Activated CD4-positive, alpha-beta T cell treated with anti-CD3 and anti-CD28 coated beads for 4 hours (primary cell): ENCODE results near the gene NSUN4.

Source experiments
- DNase-seq, 2 donors: peaks; one replicate each; pipeline ENCODE4 v3.0.0-alpha.2; 2020

The NSUN4 gene

DNA sequence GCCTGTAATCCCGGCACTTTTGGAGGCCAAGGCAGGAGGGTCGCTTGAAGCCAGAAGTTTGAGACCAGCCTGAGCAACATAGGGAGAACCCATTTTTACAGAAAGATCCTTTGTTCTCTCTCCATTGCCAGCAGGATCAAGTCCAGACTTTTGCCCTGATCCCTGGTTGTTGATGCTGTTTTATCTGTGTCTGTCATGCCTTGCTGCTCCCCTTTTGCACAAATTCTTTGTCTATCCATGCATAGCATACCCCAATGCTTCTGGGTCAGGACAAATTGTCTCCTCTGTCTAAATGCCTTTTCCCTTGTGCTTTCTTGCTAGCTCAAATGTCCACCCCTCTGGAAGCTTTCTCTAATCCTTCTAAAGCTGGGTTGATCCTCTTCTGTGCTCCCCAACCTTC is 28.2 kb downstream of the NSUN4 start:
- no peak for DNase-seq

DNA sequence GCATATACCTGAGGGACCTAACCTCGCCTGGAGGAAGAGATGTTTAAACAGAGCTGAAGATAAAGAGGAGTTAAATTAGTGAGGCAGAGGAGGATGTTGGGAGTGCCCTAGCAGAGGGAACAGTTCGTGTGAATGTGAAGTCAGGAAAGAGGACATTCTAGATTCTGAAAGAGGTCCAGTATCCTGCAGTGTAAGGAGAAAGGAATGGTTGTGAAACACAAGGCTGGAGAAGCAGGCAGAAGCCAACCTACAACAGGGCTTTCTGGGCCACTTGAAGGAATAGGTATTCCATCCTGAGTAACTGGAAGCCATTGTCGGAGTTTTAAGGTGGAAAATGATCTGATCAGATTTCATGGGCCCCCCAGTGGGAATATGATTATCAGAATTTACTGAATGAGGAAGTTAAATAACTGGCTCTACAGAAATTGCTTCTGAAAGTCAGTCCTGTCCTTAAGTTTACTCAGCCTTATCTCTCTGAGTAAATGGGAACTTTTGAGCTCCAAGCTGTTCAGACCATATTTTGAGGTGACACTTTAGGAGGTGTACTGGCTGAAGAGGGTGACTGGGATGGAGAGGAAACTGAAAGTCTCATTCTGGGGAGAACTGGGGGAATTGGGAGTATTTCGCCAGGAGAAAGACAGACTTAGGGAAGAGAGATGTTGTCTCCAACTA is 29.1 kb downstream of the NSUN4 start:
- no peak for DNase-seq

DNA sequence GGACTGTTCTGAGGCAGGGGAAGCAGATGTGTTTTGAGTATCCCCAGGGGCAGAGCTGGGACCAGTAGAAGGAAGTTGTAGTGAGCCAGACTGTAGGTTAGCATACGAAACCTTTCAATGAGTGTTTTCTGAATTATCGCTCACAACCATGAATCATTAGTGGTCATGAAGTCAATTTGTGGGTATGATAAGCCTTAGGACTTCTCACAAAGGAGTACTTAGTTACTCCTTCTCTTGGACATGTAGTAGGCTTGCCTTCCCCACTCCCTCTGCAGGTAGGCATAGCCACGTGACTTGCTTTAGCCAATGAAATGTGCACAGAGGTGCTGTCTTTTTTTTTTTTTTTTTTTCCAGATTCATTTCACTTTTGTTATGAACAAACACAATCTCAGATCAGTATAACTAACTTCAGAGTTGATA is 29.6 kb downstream of the NSUN4 start:
- DNase-seq = no peak

DNA sequence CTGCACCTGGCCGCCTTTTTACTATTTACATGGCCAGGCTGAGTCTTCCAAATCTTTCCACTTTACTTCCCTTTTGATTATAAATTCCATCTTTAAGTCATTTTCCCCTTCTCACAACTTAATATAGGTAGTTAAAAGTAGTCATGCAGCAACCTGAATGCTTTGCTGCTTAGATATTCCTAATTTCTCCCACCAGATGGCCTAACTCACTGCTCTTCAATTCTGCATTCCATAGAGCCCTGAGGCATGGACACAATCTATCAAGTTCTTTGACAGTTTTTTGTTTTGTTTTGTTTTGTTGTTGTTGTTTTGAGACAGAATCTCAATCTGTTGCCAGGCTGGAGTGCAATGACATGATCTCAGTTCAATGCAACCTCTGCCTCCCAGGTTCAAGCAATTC is 31.8 kb downstream of the NSUN4 start:
- DNase-seq = no peak

DNA sequence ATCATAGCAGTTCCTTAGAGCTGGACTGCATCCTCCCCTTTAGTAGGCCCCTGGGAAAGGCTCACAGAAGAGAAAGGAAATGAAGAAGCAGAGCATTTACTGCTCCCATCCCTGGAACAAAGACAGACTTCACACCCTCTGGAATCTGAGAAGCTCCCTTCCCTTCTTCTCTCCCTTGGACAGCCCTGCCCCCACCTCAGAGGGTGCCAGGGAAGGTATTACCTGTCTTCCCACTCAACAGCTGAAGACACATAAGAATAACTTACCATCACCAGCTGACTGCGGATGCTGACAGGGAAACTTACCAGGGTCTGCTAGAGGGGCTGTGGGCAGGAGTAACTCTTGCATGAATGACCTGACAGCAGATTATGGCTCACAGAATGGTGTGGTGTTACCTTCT is 39.4 kb downstream of the NSUN4 start:
- no peak for DNase-seq

DNA sequence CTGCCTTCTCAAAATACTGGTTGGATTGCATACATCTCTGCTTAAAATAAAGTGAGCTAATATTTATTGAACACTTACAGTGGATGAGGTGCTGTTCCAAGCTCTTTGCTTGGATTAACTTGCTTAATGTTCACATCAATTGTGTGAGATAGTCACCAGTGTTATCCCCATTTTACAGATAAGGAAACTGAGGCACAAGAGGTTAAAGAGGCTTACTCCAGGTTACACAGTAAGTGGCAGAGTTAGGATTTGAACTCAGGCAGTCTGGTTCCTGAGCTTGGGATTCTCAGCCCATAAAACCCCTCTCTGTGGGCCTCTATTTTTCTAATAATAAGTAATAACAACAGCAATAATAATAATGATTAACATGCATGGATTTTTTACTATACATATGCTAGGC is 39.9 kb downstream of the NSUN4 start:
- DNase-seq = no peak

DNA sequence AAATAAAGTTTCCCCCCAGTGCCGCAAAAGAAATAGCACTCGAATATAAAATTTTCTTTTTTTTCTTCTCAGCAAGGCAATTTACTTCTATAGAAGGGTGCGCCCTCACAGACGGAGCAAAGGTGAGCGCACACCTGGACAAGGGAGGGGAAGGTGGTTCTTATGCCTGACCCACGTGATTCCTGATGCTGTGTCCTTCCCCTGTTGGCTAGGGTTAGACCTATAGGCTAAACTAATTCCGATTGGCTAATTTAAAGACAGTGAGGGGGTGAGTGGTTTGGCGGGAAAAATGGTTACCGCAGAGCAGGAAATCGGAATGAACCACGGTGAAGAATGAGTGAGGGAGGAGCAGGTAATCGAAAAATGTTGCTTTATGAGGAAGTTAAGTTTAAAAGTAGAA is 52.9 kb downstream of the NSUN4 start:
- DNase-seq = no peak

DNA sequence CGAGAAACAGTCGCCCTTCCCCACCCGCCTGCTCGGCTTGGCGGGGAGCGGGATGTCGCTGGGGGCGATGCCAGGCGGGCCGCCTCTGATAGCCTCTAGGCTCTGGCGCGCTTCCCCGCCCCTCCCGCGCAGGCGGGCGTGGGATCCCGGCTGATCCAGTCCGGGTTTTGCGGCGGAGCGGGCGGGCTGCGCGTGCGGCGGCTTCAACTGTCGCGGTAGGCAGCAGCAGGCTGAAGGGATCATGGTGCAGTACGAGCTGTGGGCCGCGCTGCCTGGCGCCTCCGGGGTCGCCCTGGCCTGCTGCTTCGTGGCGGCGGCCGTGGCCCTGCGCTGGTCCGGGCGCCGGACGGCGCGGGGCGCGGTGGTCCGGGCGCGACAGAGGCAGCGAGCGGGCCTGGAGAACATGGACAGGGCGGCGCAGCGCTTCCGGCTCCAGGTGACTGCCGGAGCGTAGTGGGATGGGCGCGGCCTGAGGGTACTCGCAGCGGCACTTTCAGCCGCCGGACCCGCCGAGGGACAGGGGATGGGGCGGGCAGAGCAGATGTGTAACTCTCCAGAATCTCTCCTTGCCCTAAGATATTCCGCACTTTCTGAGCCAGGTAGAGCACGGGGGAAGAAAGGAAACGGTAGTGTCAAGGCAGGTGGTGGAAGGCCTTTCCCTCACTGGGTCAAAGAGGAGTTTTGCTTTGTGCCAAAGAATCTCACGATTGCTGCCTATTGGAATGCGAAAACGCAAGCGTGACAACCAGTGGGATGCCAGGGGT is 53.7 kb downstream of the NSUN4 start, which contains the start of gene FAAH:
FAAH (plus strand) TSS at position 210 of the 764 bp plus-strand sequence; CDS start at position 242, 32 bp downstream.
- DNase-seq = peak in 1 of 2 donors; percentile 22

DNA sequence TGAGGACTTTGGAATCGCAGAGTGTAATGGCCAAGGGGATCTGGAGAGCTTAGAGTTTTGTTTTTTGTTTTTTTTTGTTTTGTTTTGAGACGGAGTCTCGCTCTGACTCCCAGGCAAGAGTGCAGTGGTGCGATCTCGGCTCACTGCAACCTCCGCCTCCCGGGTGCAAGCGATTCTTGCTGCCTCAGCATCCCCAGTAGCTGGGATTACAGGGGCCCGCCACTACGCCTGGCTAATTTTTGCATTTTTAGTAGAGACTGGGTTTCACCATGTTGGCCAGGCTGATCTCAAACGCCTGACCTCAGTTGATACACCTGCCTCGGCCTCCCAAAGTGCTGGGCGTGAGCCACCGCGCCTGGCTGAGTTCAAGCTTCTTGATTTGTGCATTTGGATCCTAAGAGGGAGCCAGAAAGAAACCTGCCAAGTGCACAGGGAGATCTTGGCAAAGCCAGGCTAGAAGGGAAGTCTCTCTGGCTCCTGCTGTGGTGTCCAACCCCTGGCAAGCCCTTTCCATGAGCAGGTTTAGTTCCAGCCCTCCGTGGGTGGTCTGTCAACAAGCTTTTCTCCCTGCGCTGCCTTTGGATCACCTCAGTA is 54.4 kb downstream of the NSUN4 start:
- no peak for DNase-seq

DNA sequence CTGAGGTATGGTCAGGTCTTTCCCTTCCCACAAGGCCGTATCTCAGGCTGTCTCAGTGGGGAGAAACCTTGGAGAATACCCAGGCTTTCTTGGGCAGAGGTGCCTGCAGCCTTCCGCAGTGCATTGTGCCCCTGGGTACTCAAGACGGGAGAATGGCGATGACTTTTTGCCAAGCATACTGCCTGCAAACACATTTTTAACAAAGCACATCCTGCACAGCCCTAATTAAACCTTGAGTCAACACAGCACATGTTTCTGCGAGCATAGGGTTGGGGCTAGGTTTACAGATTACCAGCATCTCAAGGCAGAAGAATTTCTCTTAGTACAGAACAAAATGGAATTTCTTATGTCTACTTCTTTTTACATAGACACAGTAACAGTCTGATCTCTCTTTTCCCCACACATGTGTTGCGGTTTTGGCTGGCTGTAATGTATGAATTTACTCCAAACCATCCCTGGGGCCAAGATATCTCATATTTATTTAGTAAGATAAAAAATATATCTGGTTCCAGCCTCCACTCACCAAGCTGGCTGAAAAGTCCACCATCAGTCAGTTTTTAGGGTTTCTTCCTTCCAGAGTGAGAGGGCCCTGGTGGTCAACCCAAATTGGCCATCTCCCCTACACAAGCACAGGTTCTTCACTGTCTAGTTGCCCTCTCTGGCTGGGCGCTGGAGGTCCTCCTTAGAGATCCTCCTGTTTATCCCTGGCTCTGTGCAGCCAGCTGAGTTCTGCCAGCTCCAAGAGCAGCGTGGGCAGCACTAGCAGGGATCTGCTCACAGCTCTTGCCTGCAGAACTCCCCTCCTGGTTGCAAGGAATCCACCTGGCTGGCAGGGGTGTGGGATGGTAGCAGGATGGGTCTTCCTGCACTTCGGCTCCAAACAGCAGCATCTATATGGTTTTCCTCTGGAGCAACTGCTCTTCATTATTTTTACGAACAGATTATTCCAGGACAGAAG is 56.1 kb downstream of the NSUN4 start:
- DNase-seq = no peak

DNA sequence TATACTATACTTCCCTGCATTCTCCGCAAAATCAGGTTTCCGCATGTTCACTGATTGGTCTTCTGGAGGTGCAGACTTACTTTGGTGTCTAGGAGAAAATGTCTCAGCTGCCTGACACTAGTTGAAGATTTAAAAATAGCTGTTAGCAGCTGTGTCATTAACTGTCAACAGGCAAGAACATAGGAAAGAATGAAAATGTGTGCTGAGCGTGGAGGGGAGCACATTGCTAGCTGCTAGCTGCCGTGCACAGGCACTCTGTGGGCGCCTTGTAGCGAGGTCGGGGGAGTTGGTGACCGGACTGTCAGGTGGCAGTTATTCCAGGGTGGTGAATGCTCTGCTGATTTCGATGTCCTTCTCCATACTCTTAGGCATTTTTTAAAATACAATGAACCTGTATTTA is 58.7 kb downstream of the NSUN4 start:
- DNase-seq = no peak

DNA sequence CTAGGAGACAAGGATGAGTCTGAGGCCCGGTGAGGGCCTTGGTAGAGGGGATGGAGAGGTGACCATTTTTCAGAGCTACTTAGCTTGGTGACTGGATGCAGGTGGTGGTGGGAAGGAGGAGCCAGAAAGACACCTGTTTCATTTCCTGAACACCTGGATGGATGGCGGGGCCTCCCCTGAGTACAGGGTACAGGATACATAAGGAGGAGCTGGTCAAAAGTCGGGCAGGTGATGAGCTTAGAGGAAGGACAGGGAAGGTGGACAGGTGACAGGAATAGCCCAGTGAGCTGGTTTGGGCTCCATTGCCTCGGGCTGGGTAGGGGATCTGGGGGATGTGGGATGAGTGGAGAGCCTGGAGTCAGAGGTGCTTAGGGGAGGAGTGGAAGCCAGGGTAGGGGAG is 59.8 kb downstream of the NSUN4 start:
- no peak for DNase-seq

DNA sequence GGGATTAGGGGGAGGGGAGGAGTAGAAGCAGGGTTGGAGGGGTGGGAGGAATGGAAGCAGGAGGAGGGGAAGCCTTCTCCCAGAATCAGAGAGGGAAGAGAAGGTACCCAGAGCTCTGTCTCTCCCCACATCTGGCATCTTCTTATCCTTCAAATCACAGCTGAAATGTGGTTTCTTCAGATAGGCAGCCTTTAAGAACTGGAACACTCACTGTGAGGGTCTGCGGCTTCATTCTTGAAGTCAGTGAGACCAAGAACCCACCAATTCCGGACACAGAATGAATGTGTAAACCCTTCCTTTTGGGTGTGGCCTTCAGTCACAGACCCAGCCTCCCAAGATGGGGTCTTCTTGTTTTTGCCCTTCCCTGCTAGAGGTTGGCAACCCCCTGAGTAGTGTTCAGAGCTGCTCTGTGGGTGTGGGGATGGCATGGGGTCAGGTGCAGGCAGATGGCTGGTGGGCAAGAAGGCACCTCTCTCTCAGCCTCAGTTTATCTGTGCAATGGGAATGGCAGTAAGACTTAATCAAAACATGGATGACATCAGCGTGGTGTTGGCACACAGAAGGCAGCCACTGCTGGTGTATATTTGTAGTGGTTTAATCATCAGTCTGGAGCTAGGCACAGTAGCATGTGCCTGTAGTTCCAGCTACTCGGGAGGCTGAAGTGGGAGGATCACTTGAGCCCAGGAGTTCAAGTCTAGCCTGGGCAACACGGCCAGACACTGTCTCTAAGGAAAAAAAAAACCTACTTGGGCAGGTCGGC is 60.7 kb downstream of the NSUN4 start:
- DNase-seq = no peak

DNA sequence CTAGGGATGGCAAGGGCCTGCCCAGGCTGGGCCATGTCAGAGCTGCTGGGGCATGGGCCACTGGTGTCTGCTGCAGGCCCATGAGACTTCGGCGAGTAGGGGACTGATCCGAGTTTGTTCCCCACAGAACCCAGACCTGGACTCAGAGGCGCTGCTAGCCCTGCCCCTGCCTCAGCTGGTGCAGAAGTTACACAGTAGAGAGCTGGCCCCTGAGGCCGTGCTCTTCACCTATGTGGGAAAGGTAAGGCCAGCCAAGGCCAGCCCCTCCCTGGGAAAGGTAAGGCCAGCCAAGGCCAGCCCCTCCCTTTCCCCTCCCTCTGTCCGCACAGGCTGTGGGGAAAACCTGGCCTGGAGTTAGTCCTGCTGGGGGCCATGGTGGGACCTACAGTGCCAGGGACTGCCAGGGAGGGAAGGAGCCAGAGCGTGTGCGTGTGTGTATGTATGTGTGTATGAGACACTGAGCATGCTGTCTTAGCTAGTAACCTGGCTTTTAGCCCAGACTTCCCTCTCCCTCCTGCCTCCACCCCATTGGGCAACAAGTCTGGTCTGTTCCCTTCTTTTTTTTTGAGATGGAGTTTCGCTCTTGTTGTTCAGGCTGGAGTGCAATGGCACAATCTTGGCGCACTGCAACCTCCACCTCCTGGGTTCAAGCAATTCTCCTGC is 61.5 kb downstream of the NSUN4 start:
- DNase-seq = no peak

DNA sequence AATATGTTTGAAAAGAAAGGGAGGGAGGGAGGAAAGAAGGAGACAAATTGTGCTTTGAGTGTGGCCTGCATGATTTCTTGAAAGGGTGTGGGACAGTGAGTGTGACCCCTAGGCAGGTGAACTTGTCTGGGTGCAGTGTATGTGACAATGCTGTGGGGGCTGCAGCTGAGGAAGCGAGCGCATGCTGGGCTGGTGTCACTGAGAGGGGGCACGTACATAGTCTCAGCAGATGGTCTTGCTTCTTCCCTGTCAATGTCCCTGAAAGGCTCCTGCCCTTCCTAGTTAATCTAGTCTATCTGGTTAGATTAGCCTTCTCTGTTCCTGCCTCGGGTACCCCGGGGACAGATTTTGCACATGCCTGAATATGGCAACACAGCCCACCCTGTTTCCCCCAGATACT is 63.3 kb downstream of the NSUN4 start:
- no peak for DNase-seq

DNA sequence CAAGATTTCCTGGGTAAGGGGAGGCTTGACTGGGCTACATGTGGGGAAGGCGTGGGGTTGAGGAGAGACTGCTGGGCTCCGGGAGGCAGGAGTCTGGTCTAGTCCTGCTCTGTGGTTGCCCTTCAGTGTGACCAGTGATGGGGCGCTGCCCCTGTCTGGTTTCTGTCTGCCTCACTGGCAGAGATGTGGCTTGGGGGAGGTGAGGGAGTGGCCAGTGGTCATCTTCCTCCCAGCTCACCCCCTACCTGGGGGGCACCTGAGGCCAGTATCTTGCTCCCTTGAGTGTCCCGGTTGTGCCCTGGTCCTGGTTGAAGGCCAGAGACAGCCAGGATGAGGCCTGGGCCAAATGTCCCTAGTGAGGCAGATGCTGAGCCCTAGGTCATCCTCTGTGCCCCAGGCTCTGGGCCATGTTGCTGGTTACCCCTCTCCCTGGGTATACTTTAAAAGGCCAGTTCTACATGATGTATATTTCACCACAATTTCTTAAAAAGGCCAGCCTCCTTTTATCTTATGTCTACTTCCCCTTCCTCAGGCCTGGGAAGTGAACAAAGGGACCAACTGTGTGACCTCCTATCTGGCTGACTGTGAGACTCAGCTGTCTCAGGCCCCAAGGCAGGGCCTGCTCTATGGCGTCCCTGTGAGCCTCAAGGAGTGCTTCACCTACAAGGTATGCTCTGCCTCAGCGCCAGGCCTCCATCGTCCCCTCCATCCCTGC is 64.0 kb downstream of the NSUN4 start:
- DNase-seq = no peak

DNA sequence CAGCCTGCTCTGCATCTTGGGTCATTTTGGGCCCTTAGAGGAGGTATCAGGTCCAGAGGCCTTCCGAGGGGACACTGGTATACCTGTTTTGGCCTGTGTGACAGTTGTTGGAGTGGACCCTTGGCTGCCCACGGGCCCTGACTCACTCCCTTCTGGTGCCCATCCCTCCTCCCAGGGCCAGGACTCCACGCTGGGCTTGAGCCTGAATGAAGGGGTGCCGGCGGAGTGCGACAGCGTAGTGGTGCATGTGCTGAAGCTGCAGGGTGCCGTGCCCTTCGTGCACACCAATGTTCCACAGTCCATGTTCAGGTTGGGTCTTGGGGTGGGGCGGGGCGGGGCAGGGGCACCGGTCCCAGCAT is 64.6 kb downstream of the NSUN4 start:
- DNase-seq = no peak

DNA sequence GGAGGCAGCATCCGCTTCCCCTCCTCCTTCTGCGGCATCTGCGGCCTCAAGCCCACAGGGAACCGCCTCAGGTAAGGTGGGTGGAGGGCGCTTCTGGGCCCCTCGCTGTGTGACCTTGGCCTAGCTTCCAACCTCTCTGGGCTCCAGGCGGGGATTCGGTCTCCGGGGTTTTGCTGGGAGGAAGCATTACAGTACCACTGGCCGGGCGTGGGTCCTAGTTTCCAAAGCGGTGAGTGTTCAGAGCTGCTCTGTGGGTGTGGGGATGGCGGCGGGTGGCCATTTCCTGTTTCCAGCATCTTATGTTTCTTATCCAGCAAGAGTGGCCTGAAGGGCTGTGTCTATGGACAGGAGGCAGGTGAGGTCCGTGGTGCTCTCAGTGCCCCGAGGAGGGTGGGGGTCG is 65.1 kb downstream of the NSUN4 start:
- DNase-seq = no peak

DNA sequence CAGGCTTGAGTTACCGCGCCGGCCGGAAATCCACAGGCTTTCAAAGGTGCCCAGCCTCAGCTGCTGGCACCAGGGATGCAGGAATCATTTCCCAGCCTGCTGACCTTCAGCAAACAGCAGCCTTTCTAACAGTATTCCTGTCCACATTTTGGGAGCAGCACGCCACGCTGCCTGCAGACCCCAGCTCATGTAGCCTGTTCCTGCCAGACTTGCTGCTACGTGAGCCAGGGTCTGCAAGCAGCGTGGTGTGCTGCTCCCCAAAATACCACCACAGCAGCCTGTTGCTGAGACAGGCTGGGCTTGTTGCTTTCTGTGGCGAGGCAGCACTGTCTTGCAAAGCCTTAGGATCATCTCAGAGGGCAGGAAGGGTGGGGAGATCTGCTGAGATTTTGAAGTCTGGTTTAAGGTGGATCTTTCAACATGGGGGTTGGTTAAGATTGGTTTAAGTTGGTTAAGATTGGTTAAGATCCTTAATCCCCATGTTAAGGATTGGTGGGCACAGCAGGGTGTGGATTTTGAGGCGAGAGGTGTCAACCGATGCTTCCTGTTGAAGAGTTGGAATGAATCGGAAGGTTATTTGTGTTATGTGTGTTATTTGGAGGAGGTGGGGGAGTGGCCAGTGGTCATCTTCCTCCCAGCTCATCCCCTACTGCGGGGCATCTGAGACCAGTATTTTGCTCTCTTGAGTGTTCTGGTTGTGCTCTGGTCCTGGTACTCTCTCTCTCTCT is 66.4 kb downstream of the NSUN4 start:
- no peak for DNase-seq

DNA sequence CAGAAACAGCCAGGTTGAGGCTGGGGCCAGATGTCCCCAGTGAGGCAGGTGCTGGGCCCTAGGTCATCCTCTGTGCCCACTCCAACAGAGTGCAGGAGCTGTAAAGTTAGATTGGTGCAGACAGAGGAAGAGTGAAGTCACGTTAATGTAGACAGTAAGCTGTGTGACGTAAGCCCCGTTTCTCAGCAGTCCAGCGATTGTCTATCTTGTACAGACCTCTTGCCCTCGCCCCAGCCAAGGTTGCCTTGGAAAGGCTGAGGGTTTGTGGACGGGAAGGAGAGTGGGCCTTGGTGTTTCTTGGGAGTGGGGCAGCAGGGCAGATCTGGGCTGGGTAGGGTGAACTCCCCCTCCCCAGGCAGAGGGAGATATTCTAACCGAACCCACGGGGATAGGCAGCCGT is 67.0 kb downstream of the NSUN4 start:
- no peak for DNase-seq
